Caco-2 (cell line): ENCODE results near the gene PHLDB1. TPM values are rescaled to one million over a fixed set of nuclear protein-coding genes. Genes with fewer than 3 reads are reported as not detected.

ENCODE experiments used
- BruUV-seq: library from RNA; stranded (reverse); fragments of 400-500 nt; replicated peaks from 2 replicates; lab custom pipeline; 2021; lab: Mats Ljungman, UMichigan
- CTCF ChIA-PET: fragments of 300-600 bp; sonication (Branson Sonifier 250); formaldehyde crosslinking; loops from one replicate; lab custom pipeline; 2022; ENCODE audit warnings: antibody characterized with exemption; lab: Charles Lee
- POLR2A ChIA-PET: fragments of 300-600 bp; sonication (Branson Sonifier 250); formaldehyde crosslinking; loops from one replicate; lab custom pipeline; 2022; ENCODE audit warnings: antibody characterized with exemption; lab: Charles Lee
- DNase-seq, 2 experiments: peaks; one replicate each; pipeline versions ENCODE4 v3.0.0 to v3.0.0-alpha.2; 2020 to 2022
- H3K27me3 ChIP-seq: replicated peaks from 2 replicates; pipeline ENCODE4 v1.6.0; 2011; ENCODE audit warnings: low read length; ENCODE audit not compliant: control insufficient read depth, insufficient read depth
- H3K36me3 ChIP-seq: 2 replicates; pipeline ENCODE4 v1.5.1; 2011; ENCODE audit warnings: low read length; ENCODE audit not compliant: control insufficient read depth, insufficient read depth
- H3K4me1 ChIP-seq: fragments of 250-450 bp; sonication (Bioruptor Pico); 2 replicates; pipeline ENCODE4 v1.5.1; 2020; ENCODE audit warnings: mild to moderate bottlenecking
- H3K4me3 ChIP-seq: 2 replicates; pipeline ENCODE4 v1.5.1; 2011; ENCODE audit warnings: low read depth, mild to moderate bottlenecking, control low read depth, low read length
- H3K9me3 ChIP-seq: fragments of 250-450 bp; sonication (Bioruptor Pico); 2 replicates; pipeline ENCODE4 v1.5.1; 2020; ENCODE audit warnings: mild to moderate bottlenecking, moderate library complexity
- H3K27ac Mint-ChIP-seq: one replicate; pipeline ENCODE4 v1.8.0; 2022; ENCODE audit warnings: mixed read lengths; ENCODE audit not compliant: unreplicated experiment
- H3K27me3 Mint-ChIP-seq: one replicate; pipeline ENCODE4 v1.8.0; 2022; ENCODE audit warnings: mixed read lengths; ENCODE audit not compliant: insufficient read depth, unreplicated experiment
- H3K36me3 Mint-ChIP-seq: one replicate; pipeline ENCODE4 v1.8.0; 2022; ENCODE audit warnings: mild to moderate bottlenecking, mixed read lengths; ENCODE audit not compliant: insufficient read depth, unreplicated experiment
- H3K4me1 Mint-ChIP-seq: one replicate; pipeline ENCODE4 v1.8.0; 2022; ENCODE audit warnings: low read depth, mixed read lengths; ENCODE audit not compliant: unreplicated experiment
- H3K4me3 Mint-ChIP-seq: one replicate; pipeline ENCODE4 v1.8.0; 2022; ENCODE audit warnings: mild to moderate bottlenecking, moderate library complexity, mixed read lengths; ENCODE audit not compliant: unreplicated experiment
- H3K9me3 Mint-ChIP-seq: one replicate; pipeline ENCODE4 v1.8.0; 2022; ENCODE audit warnings: mixed read lengths; ENCODE audit not compliant: unreplicated experiment
- intact Hi-C: fragments of 100-400 bp; cut with micrococcal nuclease; formaldehyde crosslinking; loops from one replicate; pipeline ENCODE4 v1.10.0; 2022; ENCODE audit not compliant: unreplicated experiment
- total RNA-seq: library from RNA; stranded (reverse); gene quantifications from 2 replicates; pipeline ENCODE4 v1.2.3, GENCODE V29; 2022
- TF ChIP-seq, protein P1 (sequence below), 2 experiments: fragments of 200-600 bp in 1 of 2; IDR thresholded peaks; 1 replicate in 1 of 2; 2 replicates in 1 of 2; pipeline versions ENCODE4 v1.5.1 to v1.8.0; 2011 to 2022; ENCODE audit warnings: antibody characterized with exemption in 1 of 2, control low read depth in 1 of 2, inconsistent platforms in 1 of 2, low read depth in 1 of 2, low read length in 1 of 2, mild to moderate bottlenecking in 1 of 2, moderate library complexity in 1 of 2; ENCODE audit not compliant: insufficient read depth in 1 of 2, severe bottlenecking in 1 of 2, unreplicated experiment in 1 of 2

PHLDB1 gene
- total RNA-seq, 1 experiment from 2014 or later: 72.1 TPM

DNA sequence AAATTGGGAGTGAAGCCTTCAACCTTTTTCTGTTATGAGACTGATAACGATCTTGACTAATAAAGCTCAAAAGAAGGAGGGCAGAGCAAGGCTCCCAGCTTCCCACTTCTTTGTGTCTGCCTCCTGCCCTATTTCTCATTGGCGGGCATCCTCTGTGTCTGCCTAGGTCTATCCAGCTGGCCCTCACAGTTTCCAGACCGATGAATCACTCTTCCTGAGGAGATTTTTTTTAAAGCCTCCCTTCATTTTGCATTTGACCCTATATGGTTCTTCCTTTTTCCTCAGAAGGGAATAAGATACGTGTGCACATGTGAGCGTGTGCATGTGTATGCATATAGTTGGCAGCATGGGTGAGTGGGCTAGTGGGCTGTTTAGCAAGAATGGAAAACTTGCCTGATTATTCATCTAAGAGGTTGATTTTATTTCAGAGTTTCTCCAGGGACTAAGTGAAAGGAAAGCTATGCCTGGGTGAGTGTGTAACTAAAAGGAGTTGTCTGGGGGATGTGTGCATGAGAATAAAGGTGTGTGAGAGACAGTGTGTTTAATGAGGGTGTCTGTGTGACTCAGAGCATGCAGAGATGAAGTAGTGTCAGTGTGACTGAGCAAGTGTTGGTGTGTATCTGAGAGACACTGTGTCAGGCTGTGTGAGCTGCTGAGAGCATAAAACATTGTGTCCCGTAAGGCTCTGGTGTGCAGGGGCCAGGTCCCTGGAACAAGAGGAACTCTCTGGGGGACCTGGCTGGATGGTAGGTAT lies 12.2 kb downstream of the PHLDB1 start:
- POLR2A ChIA-PET: interaction anchor here (1.0 kb wide), 1 partner anchor 15 kb away, joined by 3 read pairs; no protein-coding TSS in a partner anchor
- DNase-seq: no peak
- TF ChIP-seq, protein P1, sequence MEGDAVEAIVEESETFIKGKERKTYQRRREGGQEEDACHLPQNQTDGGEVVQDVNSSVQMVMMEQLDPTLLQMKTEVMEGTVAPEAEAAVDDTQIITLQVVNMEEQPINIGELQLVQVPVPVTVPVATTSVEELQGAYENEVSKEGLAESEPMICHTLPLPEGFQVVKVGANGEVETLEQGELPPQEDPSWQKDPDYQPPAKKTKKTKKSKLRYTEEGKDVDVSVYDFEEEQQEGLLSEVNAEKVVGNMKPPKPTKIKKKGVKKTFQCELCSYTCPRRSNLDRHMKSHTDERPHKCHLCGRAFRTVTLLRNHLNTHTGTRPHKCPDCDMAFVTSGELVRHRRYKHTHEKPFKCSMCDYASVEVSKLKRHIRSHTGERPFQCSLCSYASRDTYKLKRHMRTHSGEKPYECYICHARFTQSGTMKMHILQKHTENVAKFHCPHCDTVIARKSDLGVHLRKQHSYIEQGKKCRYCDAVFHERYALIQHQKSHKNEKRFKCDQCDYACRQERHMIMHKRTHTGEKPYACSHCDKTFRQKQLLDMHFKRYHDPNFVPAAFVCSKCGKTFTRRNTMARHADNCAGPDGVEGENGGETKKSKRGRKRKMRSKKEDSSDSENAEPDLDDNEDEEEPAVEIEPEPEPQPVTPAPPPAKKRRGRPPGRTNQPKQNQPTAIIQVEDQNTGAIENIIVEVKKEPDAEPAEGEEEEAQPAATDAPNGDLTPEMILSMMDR (IDR thresholded peaks at IDR 0.05; ENCODE audit: insufficient read depth in 1 of 2, low read depth in 1 of 2, low read length in 1 of 2, severe bottlenecking in 1 of 2, unreplicated experiment in 1 of 2): no peak
- BruUV-seq: no TSS peak
- Histone ChIP-seq H3K27me3 (no peaks in the 10 kb centered on the region), H3K9me3 (no peaks in the 10 kb centered on the region), H3K36me3 (no peaks in the 10 kb centered on the region), H3K4me1 (peaks cover 65% of the 10 kb centered on the region), H3K4me3 (no peak overlapping the region)
- Mint-ChIP-seq H3K27ac (peak overlapping the region; percentile 93), H3K9me3 (no peaks in the 10 kb centered on the region), H3K27me3 (no peaks in the 10 kb centered on the region), H3K4me1 (peaks cover 50% of the 10 kb centered on the region), H3K36me3 (peaks cover 11% of the 10 kb centered on the region), H3K4me3 (peak overlapping the region; percentile 45)
- CTCF ChIA-PET: interaction anchor here (2.8 to 3.2 kb wide), 2 partner anchors 25 to 39 kb away, joined by 12 to 16 read pairs; no protein-coding TSS in a partner anchor
- intact Hi-C loops: loop anchor here (5.0 kb wide), 1 partner anchor 293 kb away; no protein-coding TSS in a partner anchor

DNA sequence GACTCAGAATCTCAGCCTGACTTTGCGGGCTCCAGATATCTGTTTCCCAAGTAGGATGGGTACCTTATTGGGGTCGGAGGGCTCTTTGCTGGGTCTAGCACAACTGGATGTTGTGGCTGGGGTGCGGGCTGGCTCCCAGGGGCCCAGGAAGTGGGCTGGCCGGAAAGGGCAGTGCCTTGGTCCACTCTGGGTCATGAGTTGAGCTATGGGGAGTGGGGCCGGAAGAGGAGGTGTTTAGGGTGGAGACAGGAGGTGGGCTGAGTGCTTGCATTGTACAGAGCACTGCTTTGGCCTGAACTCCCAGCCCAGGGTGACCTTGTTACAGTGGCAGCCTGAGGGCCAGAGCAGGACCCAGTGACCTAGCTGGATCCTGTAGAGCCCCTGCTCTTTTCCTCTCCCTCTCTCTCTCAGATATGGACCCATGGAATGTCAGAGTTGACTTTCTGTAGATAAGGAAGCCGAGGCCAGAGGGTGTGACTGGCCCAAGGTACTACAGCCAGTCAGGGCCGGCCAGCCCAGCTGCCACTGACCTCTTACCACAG lies 13.2 kb downstream of the PHLDB1 start:
- H3K27me3 Mint-ChIP-seq: no peaks in the 10 kb centered on the region
- no peaks in the 10 kb centered on the region for H3K9me3 Mint-ChIP-seq
- H3K27ac Mint-ChIP-seq: peak overlapping the region; percentile 93
- DNase-seq: peak; percentile 90 to 93
- CTCF ChIA-PET: interaction anchor here (0.7 to 3.2 kb wide), 13 partner anchors 9 to 505 kb away, joined by 3 to 29 read pairs (median 5); partner anchors contain the start of genes DDX6 and PHLDB1
- peaks cover 41% of the 10 kb centered on the region for H3K4me1 Mint-ChIP-seq
- intact Hi-C loops: loop anchor here (1.0 to 5.0 kb wide), 4 partner anchors 13 to 292 kb away; partner anchors contain the start of gene PHLDB1
- H3K4me3 Mint-ChIP-seq: peak overlapping the region; percentile 87
- POLR2A ChIA-PET: interaction anchor here (0.5 to 2.2 kb wide), 9 partner anchors 8 to 779 kb away, joined by 3 to 13 read pairs (median 4); partner anchors contain the start of genes ARCN1 and PHLDB1
- Histone ChIP-seq H3K4me1 (peaks cover 55% of the 10 kb centered on the region), H3K36me3 (0 out of 2 replicates have a peak, but pooled peaks cover 2% of the 10 kb centered on the region), H3K27me3 (no peaks in the 10 kb centered on the region), H3K4me3 (peak overlapping the region; percentile 63), H3K9me3 (no peaks in the 10 kb centered on the region)
- TF ChIP-seq, protein P1 (IDR thresholded peaks at IDR 0.05; ENCODE audit: insufficient read depth in 1 of 2, low read depth in 1 of 2, low read length in 1 of 2, severe bottlenecking in 1 of 2, unreplicated experiment in 1 of 2): no peak
- BruUV-seq: no TSS peak
- H3K36me3 Mint-ChIP-seq: peaks cover 11% of the 10 kb centered on the region
